ENCODE measurements around the gene NID2.

The NID2 gene, protein sequence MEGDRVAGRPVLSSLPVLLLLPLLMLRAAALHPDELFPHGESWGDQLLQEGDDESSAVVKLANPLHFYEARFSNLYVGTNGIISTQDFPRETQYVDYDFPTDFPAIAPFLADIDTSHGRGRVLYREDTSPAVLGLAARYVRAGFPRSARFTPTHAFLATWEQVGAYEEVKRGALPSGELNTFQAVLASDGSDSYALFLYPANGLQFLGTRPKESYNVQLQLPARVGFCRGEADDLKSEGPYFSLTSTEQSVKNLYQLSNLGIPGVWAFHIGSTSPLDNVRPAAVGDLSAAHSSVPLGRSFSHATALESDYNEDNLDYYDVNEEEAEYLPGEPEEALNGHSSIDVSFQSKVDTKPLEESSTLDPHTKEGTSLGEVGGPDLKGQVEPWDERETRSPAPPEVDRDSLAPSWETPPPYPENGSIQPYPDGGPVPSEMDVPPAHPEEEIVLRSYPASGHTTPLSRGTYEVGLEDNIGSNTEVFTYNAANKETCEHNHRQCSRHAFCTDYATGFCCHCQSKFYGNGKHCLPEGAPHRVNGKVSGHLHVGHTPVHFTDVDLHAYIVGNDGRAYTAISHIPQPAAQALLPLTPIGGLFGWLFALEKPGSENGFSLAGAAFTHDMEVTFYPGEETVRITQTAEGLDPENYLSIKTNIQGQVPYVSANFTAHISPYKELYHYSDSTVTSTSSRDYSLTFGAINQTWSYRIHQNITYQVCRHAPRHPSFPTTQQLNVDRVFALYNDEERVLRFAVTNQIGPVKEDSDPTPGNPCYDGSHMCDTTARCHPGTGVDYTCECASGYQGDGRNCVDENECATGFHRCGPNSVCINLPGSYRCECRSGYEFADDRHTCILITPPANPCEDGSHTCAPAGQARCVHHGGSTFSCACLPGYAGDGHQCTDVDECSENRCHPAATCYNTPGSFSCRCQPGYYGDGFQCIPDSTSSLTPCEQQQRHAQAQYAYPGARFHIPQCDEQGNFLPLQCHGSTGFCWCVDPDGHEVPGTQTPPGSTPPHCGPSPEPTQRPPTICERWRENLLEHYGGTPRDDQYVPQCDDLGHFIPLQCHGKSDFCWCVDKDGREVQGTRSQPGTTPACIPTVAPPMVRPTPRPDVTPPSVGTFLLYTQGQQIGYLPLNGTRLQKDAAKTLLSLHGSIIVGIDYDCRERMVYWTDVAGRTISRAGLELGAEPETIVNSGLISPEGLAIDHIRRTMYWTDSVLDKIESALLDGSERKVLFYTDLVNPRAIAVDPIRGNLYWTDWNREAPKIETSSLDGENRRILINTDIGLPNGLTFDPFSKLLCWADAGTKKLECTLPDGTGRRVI (N-terminal part only)

GRCh38 chr14:52068615-52069306, at the start of gene NID2:
NID2 (minus strand) TSS chr14:52069059; CDS start chr14:52068994, 65 bp downstream.
- DNase-seq, result peak; percentile 29

GRCh38 chr14:52117111-52117832, 48.4 kb upstream of the NID2 start:
- no peak for DNase-seq

DNA sequence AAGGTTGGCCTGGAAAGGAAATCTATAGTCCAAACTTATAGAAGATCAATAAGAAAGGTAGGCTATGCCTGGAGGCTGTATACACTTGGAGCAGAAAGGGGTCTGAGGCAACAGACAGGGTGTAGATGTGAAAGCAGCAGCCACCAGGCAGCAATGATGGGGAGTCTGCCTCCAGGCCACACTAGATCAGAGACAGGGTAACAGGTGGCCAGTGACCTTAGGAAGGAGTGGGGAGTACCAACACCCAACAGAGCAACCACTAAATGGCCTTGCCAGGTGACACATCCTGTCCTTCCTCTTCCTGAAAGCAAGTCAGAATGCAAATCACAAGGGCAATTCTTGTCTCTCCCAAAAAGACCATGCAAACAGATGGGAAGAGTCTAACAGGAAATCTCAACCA, 46.4 kb upstream of the NID2 start:
- no peak for DNase-seq

GRCh38 chr14:52112336-52113018, 43.6 kb upstream of the NID2 start:
- no peak for DNase-seq

GRCh38 chr14:52111583-52111982, 42.7 kb upstream of the NID2 start:
- no peak for DNase-seq

DNA sequence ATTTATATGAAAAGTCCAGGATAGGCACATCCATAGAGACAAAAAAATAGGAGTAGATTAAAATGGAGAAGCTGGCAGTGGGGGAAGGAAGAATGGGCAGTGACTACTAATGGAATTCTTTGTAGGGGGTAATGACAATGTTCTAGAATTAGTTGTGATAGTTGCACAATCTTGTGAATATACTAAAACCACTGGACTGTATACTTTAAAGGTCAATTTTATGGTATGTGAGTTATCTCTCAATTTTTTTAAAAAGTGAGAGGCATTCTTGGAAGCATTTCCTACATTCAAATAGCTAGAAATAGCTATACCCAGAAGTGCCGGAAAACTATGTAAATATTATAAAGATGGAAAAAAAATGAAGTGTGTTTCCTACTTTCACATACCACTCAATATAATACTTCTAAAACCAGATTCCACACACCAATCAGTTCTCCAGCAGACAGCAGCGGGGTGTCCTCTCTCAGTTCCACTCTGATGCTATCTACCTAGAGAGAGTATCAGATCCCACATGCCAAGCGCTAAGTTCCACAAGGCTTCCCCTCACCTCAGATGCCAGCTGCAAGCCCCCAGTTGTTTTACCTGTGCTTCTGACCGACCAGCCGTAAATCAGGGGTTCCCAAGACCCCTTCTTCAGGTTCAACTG, 41.7 kb upstream of the NID2 start:
- DNase-seq, result no peak

GRCh38 chr14:52108823-52109222, 40.0 kb upstream of the NID2 start:
- no peak for DNase-seq

- no peak for DNase-seq
Measured at GRCh38 chr14:52106840-52107239, 38.0 kb upstream of the NID2 start.

DNA sequence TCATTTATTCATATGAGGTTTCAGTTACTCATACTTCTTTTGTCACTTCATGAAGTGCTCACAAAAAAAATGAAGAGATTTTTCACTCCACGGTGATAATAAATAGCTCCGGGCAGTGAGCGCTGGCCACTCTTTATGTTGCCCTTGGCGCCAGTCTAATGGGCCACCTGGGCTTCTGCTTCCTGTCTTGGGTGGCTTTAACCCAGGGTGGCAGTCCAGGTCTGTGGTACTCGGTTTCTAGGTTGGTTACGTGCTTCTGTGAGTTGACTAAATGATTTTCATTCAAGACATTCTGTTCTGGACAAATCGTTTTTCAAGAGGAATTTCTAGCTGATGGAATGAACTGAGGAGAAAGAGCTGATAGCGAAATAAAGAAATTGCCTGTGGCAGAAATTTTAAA, 34.6 kb upstream of the NID2 start:
- no peak for DNase-seq

DNA sequence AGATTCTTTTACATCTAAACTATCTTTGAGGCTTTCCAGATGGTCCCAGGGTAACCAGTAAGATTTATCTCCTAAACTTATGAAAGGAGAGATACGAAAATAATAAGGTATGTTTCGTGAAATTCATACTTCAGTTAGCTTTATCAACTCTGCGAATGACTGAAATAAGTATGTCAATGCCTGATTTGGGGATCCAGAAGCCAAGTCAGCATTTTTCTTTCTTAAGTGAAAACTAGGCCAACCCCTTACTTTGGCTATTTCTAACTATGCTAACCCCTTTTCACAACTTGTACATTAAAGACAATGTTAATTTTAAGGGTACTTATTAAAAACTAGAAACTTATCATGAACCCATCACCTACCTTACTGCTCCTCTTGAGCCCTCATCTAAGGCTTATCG, 26.9 kb upstream of the NID2 start:
- no peak for DNase-seq

DNA sequence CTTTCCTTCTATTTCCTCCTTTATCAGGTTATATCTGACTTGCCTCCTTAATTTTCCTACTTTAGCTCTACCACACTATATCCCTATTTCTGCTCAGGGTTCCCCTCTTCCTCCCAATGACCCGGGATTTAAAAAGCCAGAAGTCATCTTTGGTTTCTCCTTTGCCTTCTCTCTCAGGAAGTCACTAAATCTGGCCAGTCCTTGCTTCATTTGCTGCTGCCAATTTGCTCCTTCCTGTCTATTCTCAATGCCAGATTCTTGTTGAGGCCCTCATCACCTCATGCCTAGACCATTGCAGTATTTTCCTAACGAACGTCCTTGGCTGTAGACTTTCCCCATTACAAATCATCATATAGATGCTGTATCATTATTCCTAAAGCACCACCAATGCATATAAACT, 26.5 kb upstream of the NID2 start:
- no peak for DNase-seq

DNA sequence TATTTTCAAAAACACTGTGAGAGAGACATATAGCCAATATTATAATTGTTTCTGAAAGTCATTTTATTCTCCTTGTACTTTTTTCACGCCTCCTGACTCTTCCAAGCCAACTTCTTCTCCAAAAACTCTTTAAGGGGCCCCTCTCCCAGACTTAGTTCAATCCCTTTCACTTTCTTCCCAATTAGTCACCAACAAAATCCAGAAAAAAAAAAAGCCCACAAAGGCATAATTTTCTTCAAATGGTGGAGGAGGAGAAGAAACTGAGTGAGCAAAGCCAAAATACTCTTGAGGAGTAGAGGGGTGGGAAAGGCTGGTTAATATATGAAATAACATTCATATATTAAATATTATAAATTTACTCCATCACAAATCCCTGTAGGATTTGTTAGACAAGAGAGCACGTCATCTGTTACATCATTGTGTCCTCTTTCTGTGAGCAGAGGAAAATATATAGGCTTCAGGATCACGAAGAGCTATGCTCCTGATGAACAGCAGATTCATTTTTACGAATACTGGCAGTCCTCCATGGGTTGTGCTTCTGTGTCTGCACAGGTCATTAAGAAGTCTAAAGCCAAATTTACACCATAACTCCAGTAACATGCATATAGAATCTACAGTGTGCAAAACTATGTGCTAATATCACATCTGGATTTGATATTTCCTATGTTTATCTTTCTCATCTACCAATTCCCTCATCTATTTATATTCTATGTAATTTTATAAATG, 25.9 kb upstream of the NID2 start:
- no peak for DNase-seq

- DNase-seq, result no peak
Measured at GRCh38 chr14:52091928-52092327, 23.1 kb upstream of the NID2 start.

GRCh38 chr14:52090936-52091335, 22.1 kb upstream of the NID2 start:
- no peak for DNase-seq

- DNase-seq, result no peak
Measured at GRCh38 chr14:52089218-52089617, 20.4 kb upstream of the NID2 start.

GRCh38 chr14:52086711-52087110, 17.9 kb upstream of the NID2 start:
- DNase-seq, result no peak

- no peak for DNase-seq
Measured at GRCh38 chr14:52082903-52083302, 14.0 kb upstream of the NID2 start.

DNA sequence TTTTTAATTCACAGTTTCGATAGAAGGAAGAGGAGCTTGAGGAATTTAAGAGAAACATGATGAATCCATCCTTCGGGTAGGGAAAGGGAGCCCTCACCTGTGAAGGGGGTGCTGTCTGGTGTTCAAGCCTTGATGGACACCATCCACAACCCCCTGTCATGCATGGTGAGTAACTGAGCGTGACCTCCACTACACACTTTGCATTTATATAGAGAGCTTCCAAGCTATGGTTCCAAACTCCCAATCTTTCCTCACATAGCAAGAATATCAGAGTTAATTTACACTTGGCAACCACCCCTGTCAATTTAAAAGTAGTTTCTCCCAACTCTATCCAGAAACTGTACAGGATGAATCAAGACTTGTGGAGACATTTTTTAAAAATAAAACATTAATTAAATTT, 13.1 kb upstream of the NID2 start:
- DNase-seq, result no peak

DNA sequence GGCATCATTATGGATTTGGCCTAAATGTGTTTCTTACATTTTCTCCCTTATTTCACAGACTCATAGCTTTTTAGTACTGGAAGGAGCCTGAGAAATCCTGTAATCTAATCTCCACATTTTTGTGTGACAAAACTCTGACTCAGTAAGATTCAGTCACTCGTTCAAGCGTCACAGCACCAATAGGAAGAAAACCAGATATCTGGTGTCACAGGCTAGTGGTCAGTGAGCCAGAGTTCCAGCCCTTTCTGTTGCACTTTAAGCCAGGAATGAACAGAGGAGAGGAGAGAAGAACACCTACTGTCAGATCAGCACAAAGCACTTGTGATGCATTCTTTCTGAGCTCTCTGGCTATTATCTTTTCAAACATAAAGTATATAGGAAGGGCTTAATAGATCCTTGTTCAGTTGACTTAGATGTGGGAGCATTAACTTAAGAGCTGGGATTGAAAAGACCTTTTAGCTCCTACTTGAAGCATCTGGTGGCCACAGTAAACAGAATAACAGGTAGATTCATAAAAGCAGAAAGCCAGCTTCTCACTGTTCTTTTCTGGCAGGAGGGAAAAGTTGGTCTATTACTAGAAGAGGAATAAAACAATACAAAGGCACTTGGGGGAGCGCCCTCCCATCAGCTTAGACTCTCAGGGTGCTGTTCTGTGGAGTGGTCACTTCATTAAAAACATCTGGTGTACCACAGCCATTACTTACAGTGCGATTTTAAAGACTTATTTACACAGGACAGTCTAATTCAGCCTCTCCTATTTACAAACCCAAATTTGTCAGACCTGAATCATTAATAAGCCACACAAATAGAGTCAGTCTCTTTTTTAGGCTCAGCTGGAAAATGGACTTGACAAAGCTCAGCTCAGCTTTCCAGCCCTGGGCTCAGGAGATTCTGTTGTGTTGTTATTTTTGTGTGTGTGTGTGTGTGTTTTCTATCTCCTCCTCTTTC, 12.2 kb upstream of the NID2 start:
- no peak for DNase-seq
